Neural cell (in vitro differentiated cells): ENCODE results near the gene DTL.

Experiments used
- CTCF ChIP-seq: fragments of 450-650 bp; IDR thresholded peaks from 2 replicates; pipeline ENCODE4 v1.5.1; 2014; ENCODE audit warnings: antibody characterized with exemption, mild to moderate bottlenecking, moderate library complexity; ENCODE audit not compliant: poor library complexity, severe bottlenecking
- EP300 ChIP-seq: fragments of 450-650 bp; conservative IDR thresholded peaks from 2 replicates; pipeline ENCODE4 v1.6.1; 2014; ENCODE audit warnings: antibody characterized with exemption, mild to moderate bottlenecking, moderate library complexity; ENCODE audit not compliant: poor library complexity, severe bottlenecking
- EZH2 ChIP-seq: fragments of 200-600, 300-800 bp; shearing (Covaris generic), sonication (generic); IDR thresholded peaks from 2 replicates; pipeline ENCODE4 v1.6.1; 2014; ENCODE audit warnings: antibody characterized with exemption, low read length, borderline replicate concordance, mild to moderate bottlenecking; ENCODE audit not compliant: insufficient read depth, poor library complexity, severe bottlenecking
- MXI1 ChIP-seq: fragments of 450-650 bp; conservative IDR thresholded peaks from 2 replicates; pipeline ENCODE4 v1.6.1; 2014; ENCODE audit warnings: antibody characterized with exemption, mild to moderate bottlenecking; ENCODE audit not compliant: poor library complexity, severe bottlenecking
- POLR2AphosphoS5 ChIP-seq: IDR thresholded peaks from 2 replicates; pipeline ENCODE4 v1.6.1; 2012
- RAD21 ChIP-seq: fragments of 450-650 bp; conservative IDR thresholded peaks from 2 replicates; pipeline ENCODE4 v1.6.1; 2014; ENCODE audit warnings: antibody characterized with exemption, mild to moderate bottlenecking, moderate library complexity
- REST ChIP-seq: IDR thresholded peaks from 2 replicates; pipeline ENCODE4 v1.6.1; 2012; ENCODE audit warnings: borderline replicate concordance
- SMC3 ChIP-seq: fragments of 450-650 bp; conservative IDR thresholded peaks from 2 replicates; pipeline ENCODE4 v1.6.1; 2014; ENCODE audit warnings: antibody characterized with exemption, mild to moderate bottlenecking, moderate library complexity; ENCODE audit not compliant: poor library complexity
- TAF1 ChIP-seq: IDR thresholded peaks from 2 replicates; pipeline ENCODE4 v1.6.1; 2012; ENCODE audit warnings: low read depth

- no peak for TF ChIP-seq EZH2
- no peak for TF ChIP-seq POLR2AphosphoS5
- TF ChIP-seq CTCF: no peak
- no peak for TF ChIP-seq SMC3
- TF ChIP-seq EP300: no peak
- no peak for TF ChIP-seq TAF1
- no peak for TF ChIP-seq MXI1
- no peak for TF ChIP-seq REST
- no peak for TF ChIP-seq RAD21
Observed at GRCh38 chr1:212119397-212119837, 83.9 kb downstream of the DTL start.
